ENCODE results near the gene CCDC187.

The CCDC187 gene

GRCh38 chr9:136297016-136297691 lies 6.7 kb downstream of the CCDC187 start:
- DNase-seq, result no peak

DNA sequence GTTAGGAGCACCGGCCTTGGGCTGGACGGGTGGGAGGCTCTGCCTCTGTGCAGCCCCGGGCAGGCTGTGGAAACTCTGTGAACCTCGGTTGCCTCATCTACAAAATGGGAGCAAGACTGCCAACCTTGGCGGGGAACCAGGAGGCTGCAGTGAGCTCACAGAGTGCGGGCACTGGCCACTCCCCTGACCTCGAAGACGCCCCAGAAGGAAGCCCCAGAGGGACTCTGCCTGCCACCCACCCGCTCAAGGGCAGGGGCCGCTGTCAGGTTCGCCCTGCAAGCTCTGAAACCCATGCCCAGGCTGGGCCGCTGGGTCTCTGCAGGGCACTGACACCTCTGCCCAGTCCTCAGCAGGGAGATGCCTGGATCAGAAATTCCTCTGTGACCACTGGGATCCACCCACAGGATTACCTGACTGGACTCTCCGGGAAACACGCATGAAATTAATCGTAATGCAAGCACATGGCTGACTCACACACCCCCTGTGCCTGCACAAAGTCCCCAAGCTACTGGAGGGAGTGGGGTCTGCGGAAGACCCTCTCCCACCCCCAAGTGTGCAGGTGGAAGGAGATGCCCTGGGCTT lies 7.4 kb downstream of the CCDC187 start:
- no peak for DNase-seq

DNA sequence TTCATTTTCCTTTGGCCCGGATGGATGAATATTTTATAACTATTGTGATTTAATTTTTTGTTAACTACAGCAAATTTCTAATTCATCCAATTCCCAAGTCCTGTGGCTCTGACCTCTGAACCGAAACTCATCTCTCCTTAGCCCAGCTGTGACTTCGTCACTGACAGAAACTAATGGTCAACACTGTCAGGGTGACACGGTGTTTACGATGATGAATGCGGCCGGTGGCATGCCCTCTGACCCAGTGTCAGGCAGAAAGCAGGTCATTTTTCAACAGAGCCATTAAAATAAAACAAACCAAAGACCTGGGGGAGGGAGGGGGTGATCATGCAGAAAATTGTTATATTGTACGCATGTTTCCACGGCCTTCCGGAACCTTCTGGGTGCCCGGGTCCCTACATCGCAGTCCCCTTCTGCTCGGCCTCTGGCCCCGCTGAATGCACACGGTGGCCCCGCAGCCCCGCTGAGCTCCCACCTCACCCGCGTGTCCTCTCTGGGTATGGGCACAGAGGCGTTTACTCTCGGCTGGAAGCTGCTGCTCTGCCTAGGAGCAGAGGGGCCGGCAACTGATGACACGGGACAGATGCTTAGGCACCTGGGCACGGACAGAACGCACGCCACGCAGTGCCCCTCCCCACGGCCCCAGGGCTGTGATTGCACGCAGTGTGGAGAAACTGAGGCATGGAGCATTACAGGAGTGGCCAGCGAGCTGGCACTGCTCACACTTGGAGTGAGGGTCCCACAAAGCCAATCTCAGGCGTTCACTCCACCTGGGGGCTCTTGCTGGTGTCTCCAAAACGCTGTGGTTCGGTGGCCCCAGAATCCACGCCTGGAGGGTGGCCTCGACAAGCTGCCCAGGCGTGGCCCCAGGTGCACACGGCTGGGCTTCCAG lies 8.1 kb downstream of the CCDC187 start:
- no peak for DNase-seq

DNA sequence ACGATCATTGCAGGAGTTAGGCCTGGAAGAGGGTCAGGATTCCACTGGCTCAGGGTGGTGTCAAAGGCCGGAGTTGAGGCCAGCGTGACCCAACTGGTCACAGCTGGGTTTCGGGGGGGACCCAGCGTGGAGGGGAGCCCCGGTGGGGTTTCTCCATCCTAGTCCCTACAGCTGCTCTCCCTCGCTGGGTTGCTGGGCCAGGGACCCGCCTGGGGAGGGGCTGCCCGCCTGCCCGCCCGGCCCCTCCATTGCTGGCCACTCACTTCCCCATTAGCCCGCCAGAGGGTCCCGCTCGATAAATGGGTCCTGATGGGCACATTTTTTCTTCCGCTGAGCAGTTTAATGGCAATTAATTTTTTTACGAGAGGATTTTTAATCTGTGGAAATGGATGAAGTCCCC lies 8.8 kb downstream of the CCDC187 start:
- DNase-seq, result no peak

- no peak for DNase-seq
These were observed 9.5 kb downstream of the CCDC187 start for GRCh38 chr9:136294437-136294836.

DNA sequence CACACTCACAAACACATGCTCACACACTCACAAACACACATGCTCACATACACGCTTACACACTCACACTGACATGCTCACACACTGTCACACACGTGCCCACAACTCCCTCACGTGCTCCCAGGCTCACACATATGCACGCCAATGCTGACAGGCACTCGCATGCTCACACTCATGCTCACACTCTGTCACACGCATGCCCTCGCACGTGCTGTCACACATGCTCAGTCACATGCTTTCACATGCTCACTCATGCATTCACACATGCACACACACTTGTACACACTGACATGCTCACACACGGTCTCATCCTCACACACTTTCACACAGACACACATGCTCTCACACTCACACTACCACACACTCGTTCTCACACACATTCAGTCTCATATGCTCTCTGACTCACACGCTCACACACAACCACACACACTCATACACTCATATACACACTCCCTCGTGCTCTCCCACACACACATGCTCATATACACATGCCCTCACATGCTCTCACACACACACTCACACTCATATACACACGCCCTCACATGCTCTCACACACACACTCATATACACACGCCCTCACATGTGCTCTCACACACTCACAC lies 10.3 kb downstream of the CCDC187 start:
- DNase-seq, result no peak

- no peak for DNase-seq
These were observed 11.1 kb downstream of the CCDC187 start for GRCh38 chr9:136292591-136293448.

DNA sequence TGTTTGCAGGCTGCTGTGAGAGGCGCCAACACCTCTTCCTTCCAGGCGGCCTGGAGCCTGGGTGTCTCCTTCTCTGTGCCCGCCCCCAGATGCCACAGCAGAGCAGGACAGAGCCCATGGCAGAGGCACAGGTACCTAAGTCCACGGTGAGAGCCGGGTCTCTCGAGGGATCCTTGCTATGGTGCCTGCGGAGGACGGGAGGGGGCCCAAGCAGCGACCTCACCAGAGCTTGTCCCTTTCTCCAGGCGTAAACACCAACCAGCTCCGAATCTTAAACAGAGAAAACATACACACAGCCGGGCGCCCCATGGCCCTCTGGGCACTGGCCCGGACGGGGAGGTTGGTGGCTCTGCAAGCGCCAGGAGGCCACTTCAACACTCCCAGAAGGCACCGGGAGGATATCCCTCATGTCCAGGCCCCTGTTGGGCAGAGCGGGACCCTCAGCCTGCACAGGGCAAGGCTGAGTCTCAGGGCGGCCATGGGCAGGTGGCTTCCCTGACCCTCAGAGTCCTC lies 11.8 kb downstream of the CCDC187 start:
- no peak for DNase-seq

- no peak for DNase-seq
These were observed 12.4 kb downstream of the CCDC187 start for GRCh38 chr9:136291306-136292025.

GRCh38 chr9:136290508-136291000 lies 13.3 kb downstream of the CCDC187 start:
- no peak for DNase-seq

- no peak for DNase-seq
These were observed 14.0 kb downstream of the CCDC187 start for GRCh38 chr9:136289651-136290507.

- DNase-seq, result no peak
These were observed 15.7 kb downstream of the CCDC187 start for GRCh38 chr9:136287960-136288753.

DNA sequence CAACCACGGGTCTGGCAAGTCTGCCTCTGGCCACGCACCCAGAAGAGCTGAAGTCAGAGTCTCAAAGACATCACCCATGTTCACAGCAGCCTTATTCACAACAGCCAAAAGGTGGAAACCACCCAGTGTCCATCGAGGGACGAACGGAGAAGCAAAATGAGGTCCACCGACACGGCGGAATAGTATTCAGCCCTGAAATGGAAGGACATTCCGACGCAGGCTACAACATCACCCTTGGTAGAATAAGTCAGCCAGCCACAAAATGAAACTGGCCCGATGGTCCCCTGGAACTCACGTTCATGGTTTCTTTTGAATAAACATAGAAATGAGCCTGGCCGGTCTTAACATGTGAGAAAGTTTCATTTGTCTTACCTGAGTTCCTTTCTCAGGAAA lies 16.9 kb downstream of the CCDC187 start:
- no peak for DNase-seq

- DNase-seq, result no peak
These were observed 17.4 kb downstream of the CCDC187 start for GRCh38 chr9:136286359-136286986.

DNA sequence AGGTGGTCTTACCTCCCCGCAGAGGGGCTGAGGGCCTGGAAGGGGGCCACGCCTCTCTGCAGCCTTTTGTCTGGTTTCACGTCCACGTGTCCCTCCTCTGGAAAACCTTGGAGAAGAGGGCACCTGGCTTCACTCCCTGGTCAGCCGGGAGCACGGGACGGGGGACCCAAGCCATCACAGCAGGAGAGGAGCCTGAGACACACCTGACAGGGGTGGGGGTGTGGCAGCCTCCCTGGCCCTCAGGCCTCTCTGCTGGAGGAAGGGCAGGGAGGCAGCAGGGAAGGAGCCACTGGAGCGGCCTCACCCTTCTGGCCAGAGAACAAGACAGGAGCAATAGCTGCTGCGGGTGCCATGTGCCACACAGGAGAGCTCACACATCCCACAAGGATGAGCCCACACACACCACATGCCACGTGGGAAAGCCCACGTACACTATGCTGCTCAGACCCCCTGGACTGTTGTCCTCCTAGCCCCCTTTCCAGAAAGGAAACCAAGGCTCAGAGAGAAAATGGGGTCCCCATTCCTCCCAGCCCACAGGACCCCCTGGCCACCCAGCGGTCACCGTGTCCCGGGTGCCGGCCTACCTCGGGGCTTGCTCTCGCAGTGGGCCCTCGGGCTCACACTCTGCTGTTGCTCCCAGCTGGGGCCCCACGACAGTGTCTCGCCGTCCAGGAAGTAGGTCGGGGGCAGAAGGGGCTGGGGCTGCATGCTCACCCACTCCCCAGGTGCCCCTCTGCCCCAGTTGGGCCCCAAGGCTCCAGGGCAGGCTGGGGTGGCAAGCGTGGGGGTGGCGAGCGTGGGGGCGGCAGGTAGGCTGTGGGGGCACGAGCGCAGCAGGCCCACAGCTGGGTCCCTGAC lies 18.2 kb downstream of the CCDC187 start:
- no peak for DNase-seq

- no peak for DNase-seq
These were observed 18.9 kb downstream of the CCDC187 start for GRCh38 chr9:136284951-136285350.

- no peak for DNase-seq
These were observed 19.6 kb downstream of the CCDC187 start for GRCh38 chr9:136284311-136284710.
